GM21529 (cell line): ENCODE data around the gene MAP3K19.
"Not testable (repeated sequence)": the region's sequence is repeated elsewhere in the genome, so short reads cannot be mapped to it uniquely, and the experiment has no call there.

Experiments used
- ATAC-seq: cut with Tn5 transposase; IDR thresholded peaks from one replicate; pipeline ENCODE4 v1.9.1; 2021; ENCODE audit not compliant: unreplicated experiment

The MAP3K19 gene

GRCh38 chr2:134999521-134999920 is 47.7 kb downstream of the MAP3K19 start:
- no peak for ATAC-seq

- no peak for ATAC-seq
These were observed 58.1 kb downstream of the MAP3K19 start for GRCh38 chr2:134988994-134989605.

- no peak for ATAC-seq
These were observed 62.2 kb downstream of the MAP3K19 start for GRCh38 chr2:134985061-134985460.

DNA sequence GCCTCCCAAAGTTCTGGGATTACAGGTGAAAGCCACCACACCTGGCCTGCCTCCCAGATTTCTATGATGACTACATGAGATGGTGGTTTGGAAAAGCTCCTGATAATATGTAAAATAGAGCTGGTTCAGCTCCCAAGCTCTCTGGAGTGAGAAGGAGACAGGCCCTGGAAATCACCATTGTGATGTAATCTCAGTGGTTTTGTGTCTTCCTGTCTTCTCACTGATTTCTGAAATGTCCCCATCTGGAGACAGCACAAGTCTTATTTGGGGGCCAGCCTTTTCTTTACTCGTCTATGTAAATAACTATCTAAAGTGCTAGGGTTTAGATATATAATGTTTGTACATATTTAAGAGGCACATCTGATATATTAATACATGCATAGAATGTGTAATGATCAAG is 64.6 kb downstream of the MAP3K19 start:
- no peak for ATAC-seq

GRCh38 chr2:134980639-134981038 is 66.6 kb downstream of the MAP3K19 start:
- no peak for ATAC-seq

GRCh38 chr2:134979221-134979620 is 68.0 kb downstream of the MAP3K19 start:
- no peak for ATAC-seq

DNA sequence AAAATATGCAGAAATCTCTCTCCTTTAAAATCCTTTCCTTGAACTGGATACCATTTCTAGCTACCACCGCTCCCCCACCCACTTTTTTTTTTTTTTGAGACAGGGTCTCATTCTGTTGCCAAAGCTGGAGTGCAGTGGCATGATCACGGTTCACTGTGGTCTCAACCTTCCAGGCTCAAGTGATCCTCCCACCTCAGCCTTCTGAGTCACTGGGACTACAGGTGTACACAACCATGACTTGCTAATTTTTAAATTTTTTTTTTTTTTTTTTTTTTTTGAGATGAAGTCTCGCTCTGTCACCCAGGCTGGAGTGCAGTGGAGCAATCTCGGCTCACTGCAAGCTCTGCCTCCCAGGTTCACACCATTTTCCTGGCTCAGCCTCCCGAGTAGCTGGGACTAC is 70.1 kb downstream of the MAP3K19 start:
- ATAC-seq = not testable (repeated sequence)

GRCh38 chr2:134976074-134976702 is 71.1 kb downstream of the MAP3K19 start:
- no peak for ATAC-seq

DNA sequence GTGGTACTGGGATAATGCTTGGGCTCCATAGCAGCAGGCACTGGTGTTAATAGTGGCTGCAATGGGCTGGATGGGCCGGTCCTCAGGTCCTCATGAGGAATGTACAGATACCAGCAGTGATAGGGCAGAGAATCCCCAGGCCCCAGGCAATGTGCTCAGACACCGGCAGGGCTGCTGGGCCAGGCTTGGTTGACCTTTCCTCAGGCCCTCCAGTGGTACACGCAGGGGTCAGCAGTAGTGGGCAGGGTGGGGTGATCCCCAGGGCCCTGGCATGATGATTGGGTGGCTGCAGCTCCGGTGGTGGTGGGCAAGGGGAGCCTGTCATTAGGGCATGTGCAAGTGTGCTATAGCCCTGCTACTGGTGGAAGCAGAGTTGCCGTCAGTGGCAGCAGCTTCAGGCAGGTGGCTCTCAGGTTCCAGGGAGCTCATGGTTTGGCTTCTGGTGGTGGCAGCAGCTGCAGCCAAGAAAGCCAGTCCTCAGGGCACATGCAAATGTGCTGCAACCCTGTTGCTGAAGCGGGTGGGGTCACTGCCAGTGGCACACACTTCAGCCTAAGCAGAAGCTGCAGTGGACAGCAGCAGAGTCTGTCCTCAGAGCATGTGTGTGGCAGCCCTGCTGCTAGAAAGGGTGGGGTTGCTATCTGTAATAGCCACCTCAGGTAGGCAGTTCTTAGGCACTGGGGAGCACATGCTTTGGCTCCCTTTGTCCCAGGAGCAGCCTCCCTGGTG is 71.8 kb downstream of the MAP3K19 start:
- no peak for ATAC-seq

GRCh38 chr2:134973241-134974138 is 73.8 kb downstream of the MAP3K19 start:
- ATAC-seq = no peak

DNA sequence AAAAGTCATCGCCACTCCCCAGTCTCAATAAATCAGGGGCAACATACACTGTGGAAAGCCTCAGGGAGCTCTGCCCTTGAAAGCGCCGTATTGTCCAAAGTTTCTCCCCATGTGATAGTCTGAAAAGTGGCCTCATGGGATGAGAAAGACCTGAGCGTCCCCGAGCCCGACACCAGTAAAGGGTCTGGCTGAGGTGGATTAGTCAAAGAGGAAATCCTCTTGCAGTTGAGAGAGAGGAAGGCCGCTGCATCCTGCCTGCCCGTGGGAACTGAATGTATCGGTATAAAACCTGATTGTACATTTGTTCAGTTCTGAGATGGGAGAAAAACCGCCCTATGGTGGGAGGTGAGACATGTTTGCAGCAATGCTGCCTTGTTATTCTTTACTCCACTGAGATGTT is 80.1 kb downstream of the MAP3K19 start:
- ATAC-seq = not testable (repeated sequence)

- ATAC-seq = no peak
These were observed 89.8 kb downstream of the MAP3K19 start for GRCh38 chr2:134957477-134957876.

DNA sequence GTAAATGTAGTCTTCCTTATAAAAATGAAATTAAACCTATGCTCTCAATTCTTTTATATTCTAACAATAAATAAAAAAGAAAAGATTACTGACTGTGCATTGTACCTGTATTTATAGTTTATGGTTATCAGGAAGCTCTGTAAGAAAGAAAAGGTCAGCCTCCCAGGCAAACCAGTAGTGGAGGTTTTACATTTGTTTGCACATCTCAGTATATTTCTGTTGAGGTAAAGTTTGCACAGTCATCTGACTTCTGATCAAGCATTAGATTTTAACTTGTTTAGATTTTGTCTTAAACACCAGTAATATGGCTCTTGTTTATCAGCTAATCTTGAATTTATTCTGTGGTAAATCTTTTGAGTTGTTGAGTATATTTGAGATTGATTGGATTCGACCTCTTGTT is 91.5 kb downstream of the MAP3K19 start:
- ATAC-seq = no peak

DNA sequence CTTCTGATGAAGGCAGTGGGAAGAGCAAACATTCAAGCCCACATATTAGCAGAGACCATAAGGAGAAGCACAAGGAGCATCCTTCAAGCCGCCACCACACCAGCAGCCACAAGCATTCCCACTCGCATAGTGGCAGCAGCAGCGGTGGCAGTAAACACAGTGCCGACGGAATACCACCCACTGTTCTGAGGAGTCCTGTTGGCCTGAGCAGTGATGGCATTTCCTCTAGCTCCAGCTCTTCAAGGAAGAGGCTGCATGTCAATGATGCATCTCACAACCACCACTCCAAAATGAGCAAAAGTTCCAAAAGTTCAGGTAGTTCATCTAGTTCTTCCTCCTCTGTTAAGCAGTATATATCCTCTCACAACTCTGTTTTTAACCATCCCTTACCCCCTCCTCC is 93.2 kb downstream of the MAP3K19 start:
- ATAC-seq = no peak

DNA sequence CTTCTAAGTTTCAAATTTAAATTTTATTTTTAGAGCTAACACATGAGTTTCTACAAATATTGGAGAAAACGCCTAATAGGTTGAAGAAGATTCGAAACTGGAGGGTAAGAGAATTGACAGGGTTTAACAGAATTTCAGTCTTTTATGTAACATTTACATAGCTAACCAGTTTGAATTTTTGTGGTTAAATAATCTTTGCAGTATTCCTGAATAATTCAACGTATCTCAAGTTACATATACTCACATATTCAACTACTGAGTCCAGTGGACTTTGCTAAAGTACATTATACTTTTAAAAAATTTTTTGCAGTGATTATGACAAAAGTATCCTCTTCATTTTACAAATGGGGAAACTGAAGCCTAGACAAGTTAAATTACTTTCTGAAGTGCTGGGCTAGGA is 94.6 kb downstream of the MAP3K19 start:
- ATAC-seq = no peak

DNA sequence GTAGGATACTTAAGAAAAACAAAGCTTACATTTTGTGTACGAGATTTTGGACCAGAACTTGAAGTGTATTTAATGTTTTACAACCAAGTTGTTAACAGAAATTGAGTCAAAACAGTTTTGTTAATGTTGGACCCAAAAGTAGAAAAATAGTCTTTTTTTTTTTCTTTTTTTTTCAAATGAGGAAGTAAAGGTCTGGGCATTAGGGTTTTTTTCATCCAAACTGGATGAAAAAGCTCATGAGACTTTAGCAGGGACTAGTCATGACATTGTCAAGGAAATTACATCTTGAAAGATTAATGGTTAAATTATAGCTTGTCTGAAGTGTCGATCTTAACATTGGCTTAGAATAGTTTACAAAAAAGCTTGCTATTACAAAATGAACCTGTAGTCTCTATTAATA is 96.4 kb downstream of the MAP3K19 start:
- no peak for ATAC-seq

GRCh38 chr2:134949981-134950708 is 97.1 kb downstream of the MAP3K19 start:
- ATAC-seq = no peak

DNA sequence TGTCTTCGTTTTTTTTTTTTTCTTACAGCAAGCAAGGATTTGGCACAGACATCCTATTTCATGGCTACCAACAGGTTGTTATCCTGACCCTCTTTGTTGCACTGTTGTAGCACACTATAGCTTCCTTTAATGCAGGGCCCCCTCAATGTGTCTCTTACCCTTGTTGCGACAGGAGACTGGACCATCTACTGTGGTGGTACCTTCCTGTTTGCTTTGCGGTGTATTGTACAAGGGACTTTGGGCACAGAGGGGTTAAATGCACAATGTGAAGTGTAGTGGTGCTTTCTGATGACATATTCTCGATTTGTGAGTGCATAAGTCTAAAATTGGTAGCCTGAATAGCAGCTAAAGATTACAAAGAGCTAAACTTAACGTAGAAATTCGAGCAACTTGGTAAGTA is 101.2 kb downstream of the MAP3K19 start:
- no peak for ATAC-seq

DNA sequence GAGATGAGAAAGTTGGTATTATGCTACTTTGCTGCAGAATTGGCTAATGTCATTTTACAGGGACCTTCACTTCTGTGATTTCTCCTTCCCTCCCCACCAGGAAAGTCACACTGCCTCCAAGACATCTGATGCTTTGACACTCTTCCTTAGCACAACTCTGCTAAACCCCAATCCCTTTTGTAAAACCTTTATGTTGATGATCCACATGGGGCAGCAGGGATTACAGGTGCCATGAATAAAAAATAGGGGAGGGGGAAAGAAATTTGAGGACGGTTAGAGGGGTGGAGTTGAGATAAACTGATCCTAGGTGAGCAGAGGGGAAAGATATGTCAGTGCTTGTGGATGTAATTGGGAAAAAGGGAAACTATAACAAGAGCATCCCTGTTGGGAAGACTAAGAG is 102.3 kb downstream of the MAP3K19 start:
- ATAC-seq = no peak

- peak; percentile 96 for ATAC-seq
These were observed 103.7 kb downstream of the MAP3K19 start for GRCh38 chr2:134943540-134943939.

- no peak for ATAC-seq
These were observed 110.6 kb downstream of the MAP3K19 start for GRCh38 chr2:134936691-134937090.
